CD14-positive monocyte (primary cell): Measurements from ENCODE around the gene USP53. TPM values are rescaled to one million over a fixed set of nuclear protein-coding genes. Genes with fewer than 3 reads are reported as not detected.
"Not testable (repeated sequence)": the region's sequence is repeated elsewhere in the genome, so short reads cannot be mapped to it uniquely, and the experiment has no call there.

ENCODE experiments used
- DNase-seq, 3 donors: peaks; one replicate each; pipeline ENCODE4 v3.0.0-alpha.2; 2011 to 2022
- H2AFZ ChIP-seq: 2 replicates; pipeline ENCODE4 v1.6.0; 2012; ENCODE audit warnings: mild to moderate bottlenecking, low read depth, low read length, inconsistent platforms; ENCODE audit not compliant: insufficient read depth, poor library complexity, severe bottlenecking
- H3K27ac ChIP-seq, 2 donors: 1 replicate in 1 of 2; 2 replicates in 1 of 2; pipeline ENCODE4 v1.5.1; 2012 to 2013; ENCODE audit warnings: low read length in 2 of 2, control low read depth in 1 of 2, inconsistent platforms in 1 of 2, low read depth in 1 of 2, mild to moderate bottlenecking in 1 of 2
- H3K27me3 ChIP-seq, 2 donors: one replicate each; pipeline versions ENCODE4 v1.6.0 to v1.6.1; 2011 to 2013; ENCODE audit warnings: low read length in 2 of 2; ENCODE audit not compliant: control insufficient read depth in 2 of 2, insufficient read depth in 2 of 2
- H3K36me3 ChIP-seq, 2 donors: replicated peaks in 1 of 2; 1 replicate in 1 of 2; 2 replicates in 1 of 2; pipeline versions ENCODE4 v1.5.1 to v1.6.1; 2012 to 2013; ENCODE audit warnings: low read length in 2 of 2, control low read depth in 1 of 2, inconsistent platforms in 1 of 2, mild to moderate bottlenecking in 1 of 2; ENCODE audit not compliant: insufficient read depth in 2 of 2, control insufficient read depth in 1 of 2
- H3K4me1 ChIP-seq, 2 donors: 1 replicate in 1 of 2; 2 replicates in 1 of 2; pipeline versions ENCODE4 v1.5.1 to v1.6.1; 2012 to 2013; ENCODE audit warnings: low read length in 2 of 2, control low read depth in 1 of 2, inconsistent platforms in 1 of 2, mild to moderate bottlenecking in 1 of 2, moderate library complexity in 1 of 2; ENCODE audit not compliant: insufficient read depth in 2 of 2, control insufficient read depth in 1 of 2
- H3K4me2 ChIP-seq: replicated peaks from 2 replicates; pipeline ENCODE3; 2012; ENCODE audit warnings: low read length, moderate library complexity, mild to moderate bottlenecking; ENCODE audit not compliant: poor library complexity, severe bottlenecking; ENCODE audit errors: extremely low read depth
- H3K4me3 ChIP-seq, 3 experiments: fragments of 200-600 bp in 1 of 3; sonication (generic) in 1 of 3; replicated peaks in 1 of 3; 1 replicate in 2 of 3; 2 replicates in 1 of 3; pipeline ENCODE4 v1.5.1; 2011 to 2013; ENCODE audit warnings: low read length in 3 of 3, mild to moderate bottlenecking in 3 of 3, control low read depth in 2 of 3, low read depth in 2 of 3, inconsistent platforms in 1 of 3, moderate library complexity in 1 of 3
- H3K79me2 ChIP-seq: 2 replicates; pipeline ENCODE4 v1.6.0; 2012; ENCODE audit warnings: mild to moderate bottlenecking, control low read depth, inconsistent platforms, low read length, moderate library complexity; ENCODE audit not compliant: insufficient read depth
- H3K9ac ChIP-seq: 2 replicates; pipeline ENCODE4 v1.6.0; 2017; ENCODE audit warnings: low read length, mild to moderate bottlenecking; ENCODE audit not compliant: insufficient read depth, poor library complexity, severe bottlenecking
- H3K9me3 ChIP-seq, 2 donors: replicated peaks in 1 of 2; 1 replicate in 1 of 2; 2 replicates in 1 of 2; pipeline versions ENCODE4 v1.5.1 to v1.6.1; 2012 to 2013; ENCODE audit warnings: low read length in 2 of 2, control low read depth in 1 of 2; ENCODE audit not compliant: control insufficient read depth in 1 of 2, insufficient read depth in 1 of 2
- H4K20me1 ChIP-seq: 2 replicates; pipeline ENCODE4 v1.6.0; 2012; ENCODE audit warnings: mild to moderate bottlenecking, low read length, control low read depth, moderate library complexity; ENCODE audit not compliant: insufficient read depth
- H3K27ac Mint-ChIP-seq, 7 donors: one replicate each; pipeline ENCODE4 v1.8.0; 2020; ENCODE audit warnings: mild to moderate bottlenecking in 7 of 7, mixed read lengths in 7 of 7, moderate library complexity in 6 of 7, inconsistent platforms in 2 of 7
- H3K27me3 Mint-ChIP-seq, 3 donors: one replicate each; pipeline ENCODE4 v1.8.0; 2021 to 2022; ENCODE audit warnings: low read depth in 3 of 3, mild to moderate bottlenecking in 3 of 3, mixed read lengths in 3 of 3, moderate library complexity in 3 of 3, inconsistent platforms in 1 of 3
- H3K36me3 Mint-ChIP-seq, 2 donors: one replicate each; pipeline ENCODE4 v1.8.0; 2020; ENCODE audit warnings: mixed read lengths in 2 of 2, inconsistent platforms in 1 of 2, mild to moderate bottlenecking in 1 of 2
- H3K4me1 Mint-ChIP-seq: one replicate; pipeline ENCODE4 v1.8.0; 2020; ENCODE audit warnings: mild to moderate bottlenecking, mixed read lengths
- H3K4me3 Mint-ChIP-seq, 2 donors: one replicate each; pipeline ENCODE4 v1.8.0; 2020; ENCODE audit warnings: mild to moderate bottlenecking in 2 of 2, mixed read lengths in 2 of 2, moderate library complexity in 1 of 2
- H3K9me3 Mint-ChIP-seq, 7 donors: one replicate each; pipeline ENCODE4 v1.8.0; 2020 to 2022; ENCODE audit warnings: mixed read lengths in 7 of 7, mild to moderate bottlenecking in 6 of 7, moderate library complexity in 6 of 7, inconsistent platforms in 2 of 7
- WGBS: methylation state at CpG from one replicate; pipeline ENCODE4 v1.1.5; 2013; ENCODE audit warnings: missing lambda C conversion rate; ENCODE audit not compliant: insufficient coverage; 5-methylcytosine and 5-hydroxymethylcytosine counted together
- intact Hi-C, 2 donors: fragments of 100-400 bp; cut with micrococcal nuclease; formaldehyde crosslinking; loops; one replicate each; pipeline versions ENCODE4 v1.15.0 to v1.15.1; 2023
- polyA plus RNA-seq, 3 donors: library from polyadenylated mRNA; depleted of rRNA in 1 of 3; unstranded in 2 of 3; stranded (reverse) in 1 of 3; fragments of 300-500 nt in 2 of 3; fragments of >200 nt in 1 of 3; fragmentation: Illumina TruSeq in 2 of 3; gene quantifications; 1 replicate in 2 of 3; 2 replicates in 1 of 3; pipeline ENCODE4 v1.2.3, GENCODE V29; 2012 to 2021
- TF ChIP-seq, protein P1 (sequence below): fragments of 200-600 bp; IDR thresholded peaks from one replicate; pipeline ENCODE4 v1.8.0; 2022; ENCODE audit warnings: antibody characterized with exemption, mild to moderate bottlenecking

USP53 gene
- polyA plus RNA-seq, 3 donors, result 0.11 to 0.44 (median 0.22) TPM

DNA sequence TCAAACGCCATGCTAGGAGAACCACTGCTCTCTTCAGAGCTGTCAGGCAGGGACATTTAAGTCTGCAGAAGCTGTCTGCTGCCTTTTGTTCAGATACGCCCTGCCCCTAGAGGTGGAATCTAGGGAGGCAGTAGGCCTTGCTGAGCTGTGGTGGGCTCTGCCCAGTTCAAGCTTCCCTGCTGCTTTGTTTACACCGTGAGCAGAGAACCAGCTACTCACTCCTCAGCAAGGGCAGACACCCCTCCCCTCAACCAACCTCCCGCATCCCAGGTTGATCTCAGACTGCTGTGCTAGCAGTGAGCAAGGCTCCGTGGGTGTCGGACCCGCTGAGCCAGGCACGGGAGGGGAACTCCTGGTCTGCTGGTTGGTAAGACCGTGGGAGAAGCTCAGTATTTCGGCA, 42.7 kb downstream of the USP53 start:
- H3K9me3 ChIP-seq, DNase-seq, H3K27me3 ChIP-seq, H3K4me1 Mint-ChIP-seq, H3K79me2 ChIP-seq, H3K36me3 ChIP-seq, intact Hi-C loops, H2AFZ ChIP-seq, H3K27ac Mint-ChIP-seq, H3K4me2 ChIP-seq, H3K4me3 ChIP-seq, H3K9ac ChIP-seq, H4K20me1 ChIP-seq, H3K4me1 ChIP-seq, H3K27me3 Mint-ChIP-seq, H3K4me3 Mint-ChIP-seq, H3K27ac ChIP-seq: not testable (repeated sequence)
- 97% methylated on average over 7 of the region's 10 CpGs for WGBS
- Mint-ChIP-seq H3K36me3 (peaks cover 0 to 15% of the 10 kb centered on the region in 2 donors), H3K9me3 (peaks cover 2 to 15% (median 10%) of the 10 kb centered on the region in 7 donors)

DNA sequence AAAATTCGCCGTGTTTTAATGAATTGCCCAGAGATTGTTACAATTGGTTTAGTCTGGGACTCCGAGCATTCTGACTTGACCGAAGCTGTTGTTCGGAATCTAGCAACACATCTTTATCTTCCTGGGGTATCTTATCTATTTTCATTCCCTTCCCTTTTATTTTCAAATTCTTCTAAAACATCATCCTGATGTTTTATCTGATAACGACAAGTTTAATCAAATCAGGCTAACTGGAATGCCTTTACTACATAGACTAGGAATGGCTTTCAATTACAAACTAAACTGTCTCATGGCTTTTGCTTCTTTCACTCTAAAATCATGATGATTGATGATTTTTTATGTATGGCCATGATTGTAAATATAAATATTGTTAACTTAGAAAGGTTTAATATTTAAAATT, 48.0 kb downstream of the USP53 start:
- Mint-ChIP-seq H3K27ac (no peak overlapping the region), H3K27me3 (no peaks in the 10 kb centered on the region), H3K36me3 (no peaks in the 10 kb centered on the region), H3K4me1 (no peaks in the 10 kb centered on the region), H3K4me3 (no peak overlapping the region), H3K9me3 (peaks cover 0 to 6% (median 0%) of the 10 kb centered on the region in 7 donors)
- no CpG with 5 or more reads among the region's 6 CpGs for WGBS
- no peak overlapping the region for H3K27ac ChIP-seq
- no peaks in the 10 kb centered on the region for H3K79me2 ChIP-seq
- no peak overlapping the region for H3K4me3 ChIP-seq
- H3K9me3 ChIP-seq, result no peaks in the 10 kb centered on the region
- intact Hi-C loops, result no loop called here
- no peaks in the 10 kb centered on the region for H4K20me1 ChIP-seq
- no peak overlapping the region for H3K9ac ChIP-seq
- TF ChIP-seq, protein P1, sequence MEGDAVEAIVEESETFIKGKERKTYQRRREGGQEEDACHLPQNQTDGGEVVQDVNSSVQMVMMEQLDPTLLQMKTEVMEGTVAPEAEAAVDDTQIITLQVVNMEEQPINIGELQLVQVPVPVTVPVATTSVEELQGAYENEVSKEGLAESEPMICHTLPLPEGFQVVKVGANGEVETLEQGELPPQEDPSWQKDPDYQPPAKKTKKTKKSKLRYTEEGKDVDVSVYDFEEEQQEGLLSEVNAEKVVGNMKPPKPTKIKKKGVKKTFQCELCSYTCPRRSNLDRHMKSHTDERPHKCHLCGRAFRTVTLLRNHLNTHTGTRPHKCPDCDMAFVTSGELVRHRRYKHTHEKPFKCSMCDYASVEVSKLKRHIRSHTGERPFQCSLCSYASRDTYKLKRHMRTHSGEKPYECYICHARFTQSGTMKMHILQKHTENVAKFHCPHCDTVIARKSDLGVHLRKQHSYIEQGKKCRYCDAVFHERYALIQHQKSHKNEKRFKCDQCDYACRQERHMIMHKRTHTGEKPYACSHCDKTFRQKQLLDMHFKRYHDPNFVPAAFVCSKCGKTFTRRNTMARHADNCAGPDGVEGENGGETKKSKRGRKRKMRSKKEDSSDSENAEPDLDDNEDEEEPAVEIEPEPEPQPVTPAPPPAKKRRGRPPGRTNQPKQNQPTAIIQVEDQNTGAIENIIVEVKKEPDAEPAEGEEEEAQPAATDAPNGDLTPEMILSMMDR, result no peak
- no peaks in the 10 kb centered on the region for H3K36me3 ChIP-seq
- no peaks in the 10 kb centered on the region for H3K27me3 ChIP-seq
- H3K4me2 ChIP-seq, result no peak overlapping the region
- H3K4me1 ChIP-seq, result no peaks in the 10 kb centered on the region
- no peak for DNase-seq
- H2AFZ ChIP-seq, result no peak overlapping the region
